PC-3 (cell line): ENCODE results near the gene ABLIM3. TPM values are rescaled to one million over a fixed set of nuclear protein-coding genes. Genes with fewer than 3 reads are reported as not detected.

Experiments used
- ATAC-seq: fragments of 200-7000 bp; cut with Tn5 transposase; 2 replicates; pipeline ENCODE4 v1.9.1; 2020; ENCODE audit warnings: mild to moderate bottlenecking, moderate library complexity
- BruUV-seq: library from RNA; stranded (reverse); fragments of 400-500 nt; replicated peaks from 2 replicates; lab custom pipeline; 2021; lab: Mats Ljungman, UMichigan
- CTCF ChIA-PET: fragments of 300-600 bp; sonication (Branson Sonifier 250); formaldehyde crosslinking; loops from one replicate; lab custom pipeline; 2022; ENCODE audit warnings: antibody characterized with exemption; lab: Charles Lee
- POLR2A ChIA-PET: fragments of 300-600 bp; sonication (Branson Sonifier 250); formaldehyde crosslinking; loops from one replicate; lab custom pipeline; 2022; ENCODE audit warnings: antibody characterized with exemption; ENCODE audit not compliant: unreplicated experiment; lab: Charles Lee
- DNase-seq: peaks from one replicate; pipeline ENCODE4 v3.0.0-alpha.2; 2015
- H2AFZ ChIP-seq: fragments of 300-600 bp; sonication (generic); 2 replicates; pipeline ENCODE4 v1.6.0; 2016; ENCODE audit warnings: antibody characterized with exemption, low read length
- H3F3A ChIP-seq: fragments of 300-600 bp; sonication (generic); one replicate; pipeline ENCODE4 v1.6.0; 2017; ENCODE audit warnings: antibody characterized with exemption, low read length, control low read depth, mild to moderate bottlenecking; ENCODE audit not compliant: unreplicated experiment
- H3K27ac ChIP-seq: fragments of 300-600 bp; sonication (generic); 2 replicates; pipeline ENCODE4 v1.5.1; 2016; ENCODE audit warnings: mild to moderate bottlenecking, low read length
- H3K27me3 ChIP-seq: fragments of 300-600 bp; sonication (generic); 2 replicates; pipeline ENCODE4 v1.6.1; 2016; ENCODE audit warnings: low read length, mixed read lengths
- H3K36me3 ChIP-seq: fragments of 300-600 bp; sonication (generic); 2 replicates; pipeline ENCODE4 v1.6.1; 2016; ENCODE audit warnings: low read depth, mixed run types, low read length, mixed read lengths
- H3K4me1 ChIP-seq: fragments of 300-600 bp; sonication (generic); 2 replicates; pipeline ENCODE4 v1.5.1; 2016; ENCODE audit warnings: low read length; ENCODE audit not compliant: insufficient read depth
- H3K4me2 ChIP-seq: fragments of 300-600 bp; sonication (generic); 2 replicates; pipeline ENCODE4 v1.6.0; 2016; ENCODE audit warnings: low read length
- H3K4me3 ChIP-seq: fragments of 300-600 bp; sonication (generic); 2 replicates; pipeline ENCODE4 v1.5.1; 2016; ENCODE audit warnings: mild to moderate bottlenecking, low read length, mixed read lengths
- H3K79me2 ChIP-seq: fragments of 300-600 bp; sonication (generic); 2 replicates; pipeline ENCODE4 v1.6.1; 2017; ENCODE audit warnings: low read length, mixed read lengths
- H3K9ac ChIP-seq: fragments of 300-600 bp; sonication (generic); 2 replicates; pipeline ENCODE4 v1.6.0; 2016; ENCODE audit warnings: mild to moderate bottlenecking, low read length
- H3K9me2 ChIP-seq: fragments of 300-600 bp; sonication (generic); replicated peaks from 2 replicates; pipeline ENCODE4 v1.6.1; 2016; ENCODE audit warnings: mixed run types, low read length, mixed read lengths
- H3K9me3 ChIP-seq: fragments of 300-600 bp; sonication (generic); 2 replicates; pipeline ENCODE4 v1.6.1; 2016; ENCODE audit warnings: low read length, mixed read lengths
- H4K20me1 ChIP-seq: fragments of 300-600 bp; sonication (generic); 2 replicates; pipeline ENCODE4 v1.6.1; 2016; ENCODE audit warnings: low read length, mixed read lengths
- EZH2 ChIP-seq: fragments of 300-600 bp; sonication (generic); IDR thresholded peaks from one replicate; pipeline ENCODE4 v1.6.1; 2017; ENCODE audit warnings: antibody characterized with exemption, mild to moderate bottlenecking, low read length; ENCODE audit not compliant: unreplicated experiment
- EZH2phosphoT487 ChIP-seq: fragments of 300-600 bp; sonication (generic); IDR thresholded peaks from 2 replicates; pipeline ENCODE4 v1.6.1; 2018; ENCODE audit warnings: mild to moderate bottlenecking, antibody characterized with exemption, low read length, borderline replicate concordance
- intact Hi-C: fragments of 100-400 bp; cut with micrococcal nuclease; formaldehyde crosslinking; loops from 2 replicates; pipeline ENCODE4 v1.9.0; 2023
- total RNA-seq: library from RNA; depleted of rRNA; stranded (reverse); fragments of >200 nt; gene quantifications from 2 replicates; pipeline ENCODE4 v1.2.3, GENCODE V29; 2014
- TF ChIP-seq, protein P1 (sequence below): fragments of 300-600 bp; sonication (generic); conservative IDR thresholded peaks from 2 replicates; pipeline ENCODE4 v1.5.1; 2017; ENCODE audit warnings: antibody characterized with exemption, low read depth, mild to moderate bottlenecking, low read length

Gene ABLIM3
- total RNA-seq, 1 experiment from 2014 or later, result 43.6 TPM

DNA sequence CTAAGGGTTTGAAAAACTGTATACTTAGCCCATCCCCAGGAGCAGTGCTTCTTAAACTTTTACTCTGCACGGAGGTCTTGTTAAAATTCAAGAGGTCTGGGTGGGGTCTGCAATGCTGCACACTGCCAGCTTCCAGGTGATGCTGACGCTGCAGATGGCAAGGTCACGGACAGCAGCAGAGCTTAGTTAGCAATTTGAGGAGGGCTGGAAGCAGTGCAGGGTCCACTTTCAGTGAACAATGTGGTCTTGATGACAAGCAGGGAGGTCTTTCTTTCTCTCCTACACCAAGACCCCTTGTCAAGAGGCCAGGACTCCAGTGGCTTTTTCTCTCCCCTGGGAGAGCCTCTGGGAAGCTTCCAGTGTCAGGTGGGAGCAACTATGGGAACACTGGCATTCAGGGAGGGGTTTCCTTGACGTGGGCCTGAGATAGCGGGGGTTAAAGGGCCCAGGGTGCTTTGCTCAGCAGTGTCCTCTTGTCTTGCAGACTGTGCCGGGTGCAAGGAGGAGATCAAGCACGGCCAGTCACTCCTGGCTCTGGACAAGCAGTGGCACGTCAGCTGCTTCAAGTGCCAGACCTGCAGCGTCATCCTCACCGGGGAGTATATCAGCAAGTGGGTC, 65.3 kb downstream of the ABLIM3 start:
- Histone ChIP-seq H3K4me1 (peaks cover 13% of the 10 kb centered on the region), H4K20me1 (no peaks in the 10 kb centered on the region), H3K4me3 (no peak overlapping the region), H3K9me3 (no peaks in the 10 kb centered on the region), H3K9me2 (no peaks in the 10 kb centered on the region), H3K9ac (no peak overlapping the region), H3K4me2 (no peak overlapping the region), H3F3A (no peaks in the 10 kb centered on the region), H3K27ac (no peak overlapping the region), H3K36me3 (peaks cover 24% of the 10 kb centered on the region), H3K27me3 (no peaks in the 10 kb centered on the region), H2AFZ (no peak overlapping the region), H3K79me2 (no peaks in the 10 kb centered on the region)
- ATAC-seq, result no peak
- TF ChIP-seq, protein P1, sequence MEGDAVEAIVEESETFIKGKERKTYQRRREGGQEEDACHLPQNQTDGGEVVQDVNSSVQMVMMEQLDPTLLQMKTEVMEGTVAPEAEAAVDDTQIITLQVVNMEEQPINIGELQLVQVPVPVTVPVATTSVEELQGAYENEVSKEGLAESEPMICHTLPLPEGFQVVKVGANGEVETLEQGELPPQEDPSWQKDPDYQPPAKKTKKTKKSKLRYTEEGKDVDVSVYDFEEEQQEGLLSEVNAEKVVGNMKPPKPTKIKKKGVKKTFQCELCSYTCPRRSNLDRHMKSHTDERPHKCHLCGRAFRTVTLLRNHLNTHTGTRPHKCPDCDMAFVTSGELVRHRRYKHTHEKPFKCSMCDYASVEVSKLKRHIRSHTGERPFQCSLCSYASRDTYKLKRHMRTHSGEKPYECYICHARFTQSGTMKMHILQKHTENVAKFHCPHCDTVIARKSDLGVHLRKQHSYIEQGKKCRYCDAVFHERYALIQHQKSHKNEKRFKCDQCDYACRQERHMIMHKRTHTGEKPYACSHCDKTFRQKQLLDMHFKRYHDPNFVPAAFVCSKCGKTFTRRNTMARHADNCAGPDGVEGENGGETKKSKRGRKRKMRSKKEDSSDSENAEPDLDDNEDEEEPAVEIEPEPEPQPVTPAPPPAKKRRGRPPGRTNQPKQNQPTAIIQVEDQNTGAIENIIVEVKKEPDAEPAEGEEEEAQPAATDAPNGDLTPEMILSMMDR, result no peak
- TF ChIP-seq EZH2 (no peak), EZH2phosphoT487 (no peak)
- CTCF ChIA-PET, result interaction anchor here (0.5 kb wide), 1 partner anchor 478 kb away, joined by 3 read pairs; no protein-coding TSS in a partner anchor
- POLR2A ChIA-PET, result no interaction called here
- no TSS peak for BruUV-seq
- no peak for DNase-seq
- intact Hi-C loops, result no loop called here

DNA sequence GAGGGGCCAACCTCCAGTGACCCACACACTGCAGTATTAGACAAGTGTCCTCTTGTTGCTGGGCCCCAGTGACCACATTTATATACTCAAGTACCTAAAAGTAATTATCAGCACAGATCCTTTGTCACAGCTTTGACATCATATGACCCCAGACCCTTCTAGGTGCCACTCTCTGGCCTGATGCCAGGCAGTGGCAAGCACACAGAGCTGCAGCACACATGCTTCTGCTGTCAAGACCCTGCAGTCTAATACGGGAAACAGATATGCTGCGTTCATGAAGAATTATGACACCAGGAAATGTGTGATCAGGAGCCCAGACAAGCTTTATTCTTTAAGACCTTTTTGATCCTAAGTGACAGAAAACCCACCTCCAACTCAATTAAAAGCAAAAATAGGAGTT, 66.5 kb downstream of the ABLIM3 start:
- ATAC-seq, result no peak
- Histone ChIP-seq H3K9me2 (no peaks in the 10 kb centered on the region), H2AFZ (no peak overlapping the region), H3K79me2 (no peaks in the 10 kb centered on the region), H4K20me1 (no peaks in the 10 kb centered on the region), H3K4me1 (peaks cover 13% of the 10 kb centered on the region), H3K27ac (no peak overlapping the region), H3K4me2 (no peak overlapping the region), H3F3A (no peaks in the 10 kb centered on the region), H3K4me3 (no peak overlapping the region), H3K27me3 (no peaks in the 10 kb centered on the region), H3K9me3 (no peaks in the 10 kb centered on the region), H3K9ac (no peak overlapping the region), H3K36me3 (peaks cover 14% of the 10 kb centered on the region)
- POLR2A ChIA-PET, result no interaction called here
- DNase-seq, result no peak
- no TSS peak for BruUV-seq
- TF ChIP-seq EZH2phosphoT487 (no peak), EZH2 (no peak)
- TF ChIP-seq, protein P1, result no peak
- intact Hi-C loops, result no loop called here
- CTCF ChIA-PET, result no interaction called here

GRCh38 chr5:149210225-149210624, 68.9 kb downstream of the ABLIM3 start:
- intact Hi-C loops, result no loop called here
- Histone ChIP-seq H3F3A (no peaks in the 10 kb centered on the region), H3K4me2 (no peak overlapping the region), H3K79me2 (no peaks in the 10 kb centered on the region), H3K4me3 (no peak overlapping the region), H3K9me3 (no peaks in the 10 kb centered on the region), H3K4me1 (peaks cover 9% of the 10 kb centered on the region), H3K27ac (no peak overlapping the region), H3K27me3 (no peaks in the 10 kb centered on the region), H3K9ac (no peak overlapping the region), H3K9me2 (no peaks in the 10 kb centered on the region), H3K36me3 (no peaks in the 10 kb centered on the region; the same call in 1 of the 2 replicates), H2AFZ (no peak overlapping the region), H4K20me1 (no peaks in the 10 kb centered on the region)
- ChIA-PET CTCF (no interaction called here), POLR2A (no interaction called here)
- no peak for DNase-seq
- no peak for ATAC-seq
- TF ChIP-seq EZH2phosphoT487 (no peak), EZH2 (no peak)
- TF ChIP-seq, protein P1, result no peak
- no TSS peak for BruUV-seq
